ENCODE results near the gene VWF. TPM values are rescaled to one million over a fixed set of nuclear protein-coding genes. Genes with fewer than 3 reads are reported as not detected.

VWF gene
- total and polyA plus RNA-seq, 10 of the 15 experiments (the other 5 are each of a cell fraction or from before 2014, with no cell fraction given), result 0.08 to 0.23 TPM; not detected in 8

DNA sequence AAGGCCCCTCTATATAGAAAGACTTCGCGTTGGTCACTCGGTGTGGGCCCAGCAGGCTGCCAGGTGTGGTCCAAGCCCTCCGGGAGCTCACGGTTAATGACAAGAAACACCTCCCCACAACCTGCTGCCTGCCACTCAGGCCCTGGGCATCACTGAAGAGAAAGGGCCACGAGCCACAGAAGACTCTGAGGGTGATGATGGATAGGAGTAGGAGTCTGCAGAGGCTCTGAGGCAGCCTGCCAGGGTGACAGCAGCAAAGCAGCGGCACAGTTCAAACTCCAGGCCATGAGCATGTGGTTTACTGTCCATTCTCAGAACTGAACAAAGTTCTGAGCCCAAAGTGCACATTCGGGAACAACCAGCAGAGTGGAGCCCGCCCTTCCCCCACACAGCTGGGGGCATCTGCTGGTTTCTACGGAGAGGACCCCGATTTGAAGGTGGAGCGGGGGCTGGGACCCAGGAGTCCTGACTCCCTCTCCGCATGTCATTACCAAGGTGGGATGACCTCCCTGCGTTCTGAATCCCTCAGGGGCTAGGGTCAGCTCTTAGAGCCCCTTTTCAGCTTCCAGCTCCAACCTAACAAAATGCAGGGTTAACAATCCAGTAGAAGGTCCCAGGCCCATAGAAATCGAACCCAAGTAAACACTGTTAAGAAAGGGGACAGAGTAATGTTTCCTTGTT is 65.8 kb downstream of the VWF start (continued):
- TF ChIP-seq, protein P1, sequence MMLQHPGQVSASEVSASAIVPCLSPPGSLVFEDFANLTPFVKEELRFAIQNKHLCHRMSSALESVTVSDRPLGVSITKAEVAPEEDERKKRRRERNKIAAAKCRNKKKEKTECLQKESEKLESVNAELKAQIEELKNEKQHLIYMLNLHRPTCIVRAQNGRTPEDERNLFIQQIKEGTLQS (IDR thresholded peaks at IDR 0.05; ENCODE audit: borderline replicate concordance, extremely low read depth, low read depth, low read length), result no peak
- no peak for TF ChIP-seq SMAD5 (IDR thresholded peaks at IDR 0.05; ENCODE audit: low read depth)
- TF ChIP-seq, protein P2, sequence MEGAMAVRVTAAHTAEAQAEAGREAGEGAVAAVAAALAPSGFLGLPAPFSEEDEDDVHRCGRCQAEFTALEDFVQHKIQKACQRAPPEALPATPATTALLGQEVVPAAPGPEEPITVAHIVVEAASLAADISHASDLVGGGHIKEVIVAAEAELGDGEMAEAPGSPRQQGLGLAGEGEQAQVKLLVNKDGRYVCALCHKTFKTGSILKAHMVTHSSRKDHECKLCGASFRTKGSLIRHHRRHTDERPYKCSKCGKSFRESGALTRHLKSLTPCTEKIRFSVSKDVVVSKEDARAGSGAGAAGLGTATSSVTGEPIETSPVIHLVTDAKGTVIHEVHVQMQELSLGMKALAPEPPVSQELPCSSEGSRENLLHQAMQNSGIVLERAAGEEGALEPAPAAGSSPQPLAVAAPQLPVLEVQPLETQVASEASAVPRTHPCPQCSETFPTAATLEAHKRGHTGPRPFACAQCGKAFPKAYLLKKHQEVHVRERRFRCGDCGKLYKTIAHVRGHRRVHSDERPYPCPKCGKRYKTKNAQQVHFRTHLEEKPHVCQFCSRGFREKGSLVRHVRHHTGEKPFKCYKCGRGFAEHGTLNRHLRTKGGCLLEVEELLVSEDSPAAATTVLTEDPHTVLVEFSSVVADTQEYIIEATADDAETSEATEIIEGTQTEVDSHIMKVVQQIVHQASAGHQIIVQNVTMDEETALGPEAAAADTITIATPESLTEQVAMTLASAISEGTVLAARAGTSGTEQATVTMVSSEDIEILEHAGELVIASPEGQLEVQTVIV (IDR thresholded peaks at IDR 0.05; ENCODE audit: borderline replicate concordance, partially characterized antibody), result no peak
- TF ChIP-seq, protein P3, sequence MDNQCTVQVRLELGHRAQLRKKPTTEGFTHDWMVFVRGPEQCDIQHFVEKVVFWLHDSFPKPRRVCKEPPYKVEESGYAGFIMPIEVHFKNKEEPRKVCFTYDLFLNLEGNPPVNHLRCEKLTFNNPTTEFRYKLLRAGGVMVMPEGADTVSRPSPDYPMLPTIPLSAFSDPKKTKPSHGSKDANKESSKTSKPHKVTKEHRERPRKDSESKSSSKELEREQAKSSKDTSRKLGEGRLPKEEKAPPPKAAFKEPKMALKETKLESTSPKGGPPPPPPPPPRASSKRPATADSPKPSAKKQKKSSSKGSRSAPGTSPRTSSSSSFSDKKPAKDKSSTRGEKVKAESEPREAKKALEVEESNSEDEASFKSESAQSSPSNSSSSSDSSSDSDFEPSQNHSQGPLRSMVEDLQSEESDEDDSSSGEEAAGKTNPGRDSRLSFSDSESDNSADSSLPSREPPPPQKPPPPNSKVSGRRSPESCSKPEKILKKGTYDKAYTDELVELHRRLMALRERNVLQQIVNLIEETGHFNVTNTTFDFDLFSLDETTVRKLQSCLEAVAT (IDR thresholded peaks at IDR 0.05), result no peak
- no peak for TF ChIP-seq ESRRA (IDR thresholded peaks at IDR 0.05; ENCODE audit: low read length)
- no peak for TF ChIP-seq EP300 (IDR thresholded peaks at IDR 0.05; ENCODE audit: borderline replicate concordance in 1 of 2, control insufficient read depth in 1 of 2, low read depth in 2 of 2, low read length in 2 of 2)
- no peak for TF ChIP-seq ZBTB4 (CRISPR knock-in tag; IDR thresholded peaks at IDR 0.05)
